ENCODE data around the gene PIK3CG.
A peak's percentile ranks its signal among the peaks of the same experiment; 100 is the strongest.
"Not testable (repeated sequence)": the region's sequence is repeated elsewhere in the genome, so short reads cannot be mapped to it uniquely, and the experiment has no call there.

The PIK3CG gene

GRCh38 chr7:106914018-106914607, 49.0 kb downstream of the PIK3CG start:
- no peak for DNase-seq (ENCODE audit: low spot score)
- in situ Hi-C loops (cut with MboI; ENCODE audit: low sequenced_read_pairs, unreplicated experiment): no loop called here
- TF ChIP-seq, protein P1, sequence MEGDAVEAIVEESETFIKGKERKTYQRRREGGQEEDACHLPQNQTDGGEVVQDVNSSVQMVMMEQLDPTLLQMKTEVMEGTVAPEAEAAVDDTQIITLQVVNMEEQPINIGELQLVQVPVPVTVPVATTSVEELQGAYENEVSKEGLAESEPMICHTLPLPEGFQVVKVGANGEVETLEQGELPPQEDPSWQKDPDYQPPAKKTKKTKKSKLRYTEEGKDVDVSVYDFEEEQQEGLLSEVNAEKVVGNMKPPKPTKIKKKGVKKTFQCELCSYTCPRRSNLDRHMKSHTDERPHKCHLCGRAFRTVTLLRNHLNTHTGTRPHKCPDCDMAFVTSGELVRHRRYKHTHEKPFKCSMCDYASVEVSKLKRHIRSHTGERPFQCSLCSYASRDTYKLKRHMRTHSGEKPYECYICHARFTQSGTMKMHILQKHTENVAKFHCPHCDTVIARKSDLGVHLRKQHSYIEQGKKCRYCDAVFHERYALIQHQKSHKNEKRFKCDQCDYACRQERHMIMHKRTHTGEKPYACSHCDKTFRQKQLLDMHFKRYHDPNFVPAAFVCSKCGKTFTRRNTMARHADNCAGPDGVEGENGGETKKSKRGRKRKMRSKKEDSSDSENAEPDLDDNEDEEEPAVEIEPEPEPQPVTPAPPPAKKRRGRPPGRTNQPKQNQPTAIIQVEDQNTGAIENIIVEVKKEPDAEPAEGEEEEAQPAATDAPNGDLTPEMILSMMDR (IDR thresholded peaks at IDR 0.05; ENCODE audit: borderline replicate concordance, control extremely low read depth, extremely low read depth, insufficient read depth, missing control alignments): no peak

DNA sequence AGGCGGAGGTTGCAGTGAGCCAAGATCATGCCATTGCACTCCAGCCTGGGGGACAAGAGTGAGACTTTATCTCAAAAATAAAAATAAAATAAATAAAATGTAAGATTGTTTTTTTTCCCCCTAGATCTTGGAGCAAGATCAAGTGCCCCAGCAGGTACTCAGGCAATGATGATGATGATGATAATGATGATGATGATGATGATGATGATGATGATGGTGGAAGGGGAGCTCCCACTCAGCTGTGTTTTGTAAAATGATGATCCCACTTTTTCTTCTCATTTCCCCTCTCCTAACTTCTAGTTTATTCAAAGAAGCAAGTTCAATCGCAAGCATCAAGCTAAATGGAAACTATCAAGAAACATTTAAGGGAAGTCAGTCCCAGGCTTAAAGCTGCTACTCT, 50.3 kb downstream of the PIK3CG start:
- in situ Hi-C loops (cut with MboI; ENCODE audit: low sequenced_read_pairs, unreplicated experiment): no loop called here

GRCh38 chr7:106915873-106916272, 50.8 kb downstream of the PIK3CG start:
- in situ Hi-C loops (cut with MboI; ENCODE audit: low sequenced_read_pairs, unreplicated experiment): no loop called here
- TF ChIP-seq, protein P1 (IDR thresholded peaks at IDR 0.05; ENCODE audit: borderline replicate concordance, control extremely low read depth, extremely low read depth, insufficient read depth, missing control alignments): no peak
- peak; percentile 40 for DNase-seq (ENCODE audit: low spot score)

More for the DNA sequence above, 50.3 kb downstream of the PIK3CG start:
- no peak for DNase-seq (ENCODE audit: low spot score)
- TF ChIP-seq, protein P1 (IDR thresholded peaks at IDR 0.05; ENCODE audit: borderline replicate concordance, control extremely low read depth, extremely low read depth, insufficient read depth, missing control alignments): no peak

DNA sequence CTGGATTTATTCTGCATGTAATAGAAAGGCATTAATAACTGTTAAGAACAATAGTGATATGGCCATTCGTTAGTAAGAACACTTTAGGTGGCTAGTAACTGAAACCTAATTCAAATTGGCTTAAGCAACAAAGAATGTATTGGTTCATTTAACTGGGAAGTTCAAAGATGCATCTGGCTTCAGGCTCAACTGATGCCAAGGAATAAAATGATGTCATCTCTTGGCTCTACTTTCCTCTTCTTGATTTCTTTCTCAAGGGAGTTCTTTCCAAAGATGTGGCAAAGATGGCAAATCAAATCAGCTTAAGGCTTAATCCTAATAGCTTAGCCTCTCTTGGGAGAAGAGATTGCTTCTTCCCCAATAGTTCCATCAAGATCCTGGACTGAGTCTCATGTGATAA, 51.6 kb downstream of the PIK3CG start:
- TF ChIP-seq, protein P1 (IDR thresholded peaks at IDR 0.05; ENCODE audit: borderline replicate concordance, control extremely low read depth, extremely low read depth, insufficient read depth, missing control alignments): no peak
- DNase-seq (ENCODE audit: low spot score): no peak
- in situ Hi-C loops (cut with MboI; ENCODE audit: low sequenced_read_pairs, unreplicated experiment): no loop called here

GRCh38 chr7:106918991-106919390, 53.9 kb downstream of the PIK3CG start:
- DNase-seq (ENCODE audit: low spot score): no peak
- in situ Hi-C loops (cut with MboI; ENCODE audit: low sequenced_read_pairs, unreplicated experiment): no loop called here
- TF ChIP-seq, protein P1 (IDR thresholded peaks at IDR 0.05; ENCODE audit: borderline replicate concordance, control extremely low read depth, extremely low read depth, insufficient read depth, missing control alignments): no peak

- in situ Hi-C loops (cut with MboI; ENCODE audit: low sequenced_read_pairs, unreplicated experiment); DNase-seq (ENCODE audit: low spot score): not testable (repeated sequence)
Measured at GRCh38 chr7:106924468-106924867, 59.4 kb downstream of the PIK3CG start.

DNA sequence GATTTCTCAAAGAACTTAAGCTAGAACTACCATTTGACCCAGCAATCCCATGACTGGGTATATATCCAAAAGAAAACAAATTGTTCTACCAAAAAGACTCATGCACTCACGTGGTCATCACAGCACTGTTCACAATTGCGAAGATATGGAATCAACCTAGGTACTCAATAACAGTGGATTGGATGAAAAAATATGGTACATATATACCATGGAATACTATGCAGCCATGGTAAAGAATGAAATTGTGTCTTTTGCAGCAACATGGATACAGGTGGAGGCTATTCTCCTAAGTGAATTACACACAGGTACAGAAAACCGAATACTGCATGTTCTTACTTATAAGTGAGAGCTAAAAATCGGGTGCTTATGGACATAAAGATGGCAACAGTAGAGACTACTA, 61.8 kb downstream of the PIK3CG start:
- DNase-seq (ENCODE audit: low spot score): no peak
- in situ Hi-C loops (cut with MboI; ENCODE audit: low sequenced_read_pairs, unreplicated experiment): no loop called here
- TF ChIP-seq, protein P1 (IDR thresholded peaks at IDR 0.05; ENCODE audit: borderline replicate concordance, control extremely low read depth, extremely low read depth, insufficient read depth, missing control alignments): no peak

Data from GM13976 (cell line).